ENCODE data around the gene COX17.

The COX17 gene

GRCh38 chr3:119632829-119633228 lies 44.4 kb downstream of the COX17 start:
- Histone ChIP-seq H3K4me2 (ENCODE audit: low read length) (no peak overlapping the region), H3K36me3 (ENCODE audit: control insufficient read depth, insufficient read depth, low read length) (no peaks in the 10 kb centered on the region), H3K27ac (no peak overlapping the region), H3K27me3 (ENCODE audit: control insufficient read depth, insufficient read depth, low read length) (no peaks in the 10 kb centered on the region), H3K4me1 (peaks cover 40% of the 10 kb centered on the region), H3K79me2 (no peaks in the 10 kb centered on the region), H2AFZ (no peak overlapping the region), H3K9me3 (ENCODE audit: control insufficient read depth, low read length) (no peaks in the 10 kb centered on the region), H3K4me3 (ENCODE audit: low read depth, low read length) (no peak overlapping the region), H3K9ac (no peak overlapping the region)
- TF ChIP-seq CTCF (IDR thresholded peaks at IDR 0.05), result no peak

GRCh38 chr3:119632216-119632615 lies 45.0 kb downstream of the COX17 start:
- Histone ChIP-seq H3K36me3 (ENCODE audit: control insufficient read depth, insufficient read depth, low read length) (no peaks in the 10 kb centered on the region), H3K4me2 (ENCODE audit: low read length) (no peak overlapping the region), H3K4me1 (peaks cover 41% of the 10 kb centered on the region), H3K27ac (no peak overlapping the region), H2AFZ (no peak overlapping the region), H3K9ac (no peak overlapping the region), H3K9me3 (ENCODE audit: control insufficient read depth, low read length) (no peaks in the 10 kb centered on the region), H3K79me2 (no peaks in the 10 kb centered on the region), H3K27me3 (ENCODE audit: control insufficient read depth, insufficient read depth, low read length) (no peaks in the 10 kb centered on the region), H3K4me3 (ENCODE audit: low read depth, low read length) (no peak overlapping the region)
- TF ChIP-seq CTCF (IDR thresholded peaks at IDR 0.05), result no peak

GRCh38 chr3:119631516-119631915 lies 45.7 kb downstream of the COX17 start:
- H3K36me3 ChIP-seq (ENCODE audit: control insufficient read depth, insufficient read depth, low read length), result no peaks in the 10 kb centered on the region
- H3K4me3 ChIP-seq (ENCODE audit: low read depth, low read length), result no peak overlapping the region
- no peaks in the 10 kb centered on the region for H3K9me3 ChIP-seq (ENCODE audit: control insufficient read depth, low read length)
- H3K4me1 ChIP-seq, result peaks cover 34% of the 10 kb centered on the region
- no peaks in the 10 kb centered on the region for H3K79me2 ChIP-seq
- H3K4me2 ChIP-seq (ENCODE audit: low read length), result no peak overlapping the region
- H3K27me3 ChIP-seq (ENCODE audit: control insufficient read depth, insufficient read depth, low read length), result no peaks in the 10 kb centered on the region
- H3K27ac ChIP-seq, result no peak overlapping the region
- no peak for TF ChIP-seq CTCF (IDR thresholded peaks at IDR 0.05)
- no peak overlapping the region for H3K9ac ChIP-seq
- H2AFZ ChIP-seq, result no peak overlapping the region

GRCh38 chr3:119630880-119631329 lies 46.3 kb downstream of the COX17 start:
- no peaks in the 10 kb centered on the region for H3K27me3 ChIP-seq (ENCODE audit: control insufficient read depth, insufficient read depth, low read length)
- H3K79me2 ChIP-seq, result no peaks in the 10 kb centered on the region
- H3K27ac ChIP-seq, result no peak overlapping the region
- H3K36me3 ChIP-seq (ENCODE audit: control insufficient read depth, insufficient read depth, low read length), result no peaks in the 10 kb centered on the region
- no peak overlapping the region for H3K4me3 ChIP-seq (ENCODE audit: low read depth, low read length)
- H3K4me2 ChIP-seq (ENCODE audit: low read length), result no peak overlapping the region
- no peak overlapping the region for H3K9ac ChIP-seq
- H2AFZ ChIP-seq, result peak overlapping the region; percentile 5
- H3K9me3 ChIP-seq (ENCODE audit: control insufficient read depth, low read length), result no peaks in the 10 kb centered on the region
- TF ChIP-seq CTCF (IDR thresholded peaks at IDR 0.05), result no peak
- H3K4me1 ChIP-seq, result peaks cover 34% of the 10 kb centered on the region

GRCh38 chr3:119630128-119630879 lies 46.9 kb downstream of the COX17 start:
- H3K4me1 ChIP-seq, result peaks cover 34% of the 10 kb centered on the region

More at GRCh38 chr3:119630128-119630879, 46.9 kb downstream of the COX17 start:
- no peaks in the 10 kb centered on the region for H3K9me3 ChIP-seq (ENCODE audit: control insufficient read depth, low read length)
- H3K27ac ChIP-seq, result no peak overlapping the region
- peak overlapping the region; percentile 9 for H2AFZ ChIP-seq
- no peaks in the 10 kb centered on the region for H3K36me3 ChIP-seq (ENCODE audit: control insufficient read depth, insufficient read depth, low read length)
- H3K4me3 ChIP-seq (ENCODE audit: low read depth, low read length), result no peak overlapping the region
- no peaks in the 10 kb centered on the region for H3K27me3 ChIP-seq (ENCODE audit: control insufficient read depth, insufficient read depth, low read length)
- no peak overlapping the region for H3K4me2 ChIP-seq (ENCODE audit: low read length)
- no peaks in the 10 kb centered on the region for H3K79me2 ChIP-seq
- no peak overlapping the region for H3K9ac ChIP-seq
- TF ChIP-seq CTCF (IDR thresholded peaks at IDR 0.05), result no peak

Data from parathyroid adenoma (tissue), 2 donors.